ENCODE results near the gene SLC46A2. TPM values are rescaled to one million over a fixed set of nuclear protein-coding genes. Genes with fewer than 3 reads are reported as not detected.

The SLC46A2 gene
- total and polyA plus RNA-seq, 2 of the 8 experiments (the other 6 are each of a cell fraction or from before 2014, with no cell fraction given), result 0.03 TPM; not detected in 1

GRCh38 chr9:112863214-112863613 is 27.5 kb downstream of the SLC46A2 start (continued):
- TF ChIP-seq, protein P1, sequence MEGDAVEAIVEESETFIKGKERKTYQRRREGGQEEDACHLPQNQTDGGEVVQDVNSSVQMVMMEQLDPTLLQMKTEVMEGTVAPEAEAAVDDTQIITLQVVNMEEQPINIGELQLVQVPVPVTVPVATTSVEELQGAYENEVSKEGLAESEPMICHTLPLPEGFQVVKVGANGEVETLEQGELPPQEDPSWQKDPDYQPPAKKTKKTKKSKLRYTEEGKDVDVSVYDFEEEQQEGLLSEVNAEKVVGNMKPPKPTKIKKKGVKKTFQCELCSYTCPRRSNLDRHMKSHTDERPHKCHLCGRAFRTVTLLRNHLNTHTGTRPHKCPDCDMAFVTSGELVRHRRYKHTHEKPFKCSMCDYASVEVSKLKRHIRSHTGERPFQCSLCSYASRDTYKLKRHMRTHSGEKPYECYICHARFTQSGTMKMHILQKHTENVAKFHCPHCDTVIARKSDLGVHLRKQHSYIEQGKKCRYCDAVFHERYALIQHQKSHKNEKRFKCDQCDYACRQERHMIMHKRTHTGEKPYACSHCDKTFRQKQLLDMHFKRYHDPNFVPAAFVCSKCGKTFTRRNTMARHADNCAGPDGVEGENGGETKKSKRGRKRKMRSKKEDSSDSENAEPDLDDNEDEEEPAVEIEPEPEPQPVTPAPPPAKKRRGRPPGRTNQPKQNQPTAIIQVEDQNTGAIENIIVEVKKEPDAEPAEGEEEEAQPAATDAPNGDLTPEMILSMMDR (IDR thresholded peaks at IDR 0.05; ENCODE audit: control extremely low read depth in 1 of 3, insufficient read depth in 1 of 3, low read depth in 1 of 3, low read length in 3 of 3), result no peak
- TF ChIP-seq TAF1 (IDR thresholded peaks at IDR 0.05; ENCODE audit: low read depth, low read length), result no peak
